Measurements from ENCODE around the gene ZNF76. TPM values are rescaled to one million over a fixed set of nuclear protein-coding genes. Genes with fewer than 3 reads are reported as not detected.

Gene ZNF76
- total and polyA plus RNA-seq, 2 of the 13 experiments (the other 11 are each of a cell fraction or from before 2014, with no cell fraction given): 13.2 to 26.4 TPM

DNA sequence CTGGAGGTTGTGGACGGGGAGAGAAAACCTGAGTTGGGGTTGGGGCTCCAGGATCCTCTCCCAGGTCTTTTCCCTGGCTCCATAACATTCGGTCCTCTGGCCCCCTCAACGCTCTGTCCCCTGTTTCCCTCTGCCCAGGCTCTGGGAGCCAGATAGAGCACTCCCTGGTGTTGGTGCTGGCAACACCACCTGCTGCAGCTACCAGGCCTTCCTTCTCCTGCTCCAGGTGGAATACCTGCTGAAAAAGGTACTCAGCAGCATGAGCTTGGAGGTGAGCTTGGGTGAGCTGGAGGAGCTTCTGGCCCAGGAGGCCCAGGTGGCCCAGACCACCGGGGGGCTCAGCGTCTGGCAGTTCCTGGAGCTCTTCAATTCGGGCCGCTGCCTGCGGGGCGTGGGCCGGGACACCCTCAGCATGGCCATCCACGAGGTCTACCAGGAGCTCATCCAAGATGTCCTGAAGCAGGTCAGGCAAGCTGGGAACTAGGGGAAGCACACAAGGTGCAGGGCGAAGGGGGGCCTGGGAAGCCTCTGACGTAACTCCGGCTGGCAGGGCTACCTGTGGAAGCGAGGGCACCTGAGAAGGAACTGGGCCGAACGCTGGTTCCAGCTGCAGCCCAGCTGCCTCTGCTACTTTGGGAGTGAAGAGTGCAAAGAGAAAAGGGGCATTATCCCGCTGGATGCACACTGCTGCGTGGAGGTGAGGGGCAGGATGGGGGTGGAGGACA, 52.7 kb downstream of the ZNF76 start (continued):
- TF ChIP-seq, protein P1, sequence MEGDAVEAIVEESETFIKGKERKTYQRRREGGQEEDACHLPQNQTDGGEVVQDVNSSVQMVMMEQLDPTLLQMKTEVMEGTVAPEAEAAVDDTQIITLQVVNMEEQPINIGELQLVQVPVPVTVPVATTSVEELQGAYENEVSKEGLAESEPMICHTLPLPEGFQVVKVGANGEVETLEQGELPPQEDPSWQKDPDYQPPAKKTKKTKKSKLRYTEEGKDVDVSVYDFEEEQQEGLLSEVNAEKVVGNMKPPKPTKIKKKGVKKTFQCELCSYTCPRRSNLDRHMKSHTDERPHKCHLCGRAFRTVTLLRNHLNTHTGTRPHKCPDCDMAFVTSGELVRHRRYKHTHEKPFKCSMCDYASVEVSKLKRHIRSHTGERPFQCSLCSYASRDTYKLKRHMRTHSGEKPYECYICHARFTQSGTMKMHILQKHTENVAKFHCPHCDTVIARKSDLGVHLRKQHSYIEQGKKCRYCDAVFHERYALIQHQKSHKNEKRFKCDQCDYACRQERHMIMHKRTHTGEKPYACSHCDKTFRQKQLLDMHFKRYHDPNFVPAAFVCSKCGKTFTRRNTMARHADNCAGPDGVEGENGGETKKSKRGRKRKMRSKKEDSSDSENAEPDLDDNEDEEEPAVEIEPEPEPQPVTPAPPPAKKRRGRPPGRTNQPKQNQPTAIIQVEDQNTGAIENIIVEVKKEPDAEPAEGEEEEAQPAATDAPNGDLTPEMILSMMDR (CRISPR knock-in tag; IDR thresholded peaks at IDR 0.05): no peak
- TF ChIP-seq PCBP1 (IDR thresholded peaks at IDR 0.05; ENCODE audit: borderline replicate concordance, low read depth, low read length) (no peak), NFE2L1 (CRISPR knock-in tag; IDR thresholded peaks at IDR 0.05; ENCODE audit: borderline replicate concordance) (no peak), SOX6 (IDR thresholded peaks at IDR 0.05) (no peak), SOX6 (CRISPR knock-in tag; IDR thresholded peaks at IDR 0.05) (no peak), EZH2 (conservative IDR thresholded peaks at IDR 0.05; ENCODE audit: low read depth, low read length) (no peak)
- TF ChIP-seq, protein P2, sequence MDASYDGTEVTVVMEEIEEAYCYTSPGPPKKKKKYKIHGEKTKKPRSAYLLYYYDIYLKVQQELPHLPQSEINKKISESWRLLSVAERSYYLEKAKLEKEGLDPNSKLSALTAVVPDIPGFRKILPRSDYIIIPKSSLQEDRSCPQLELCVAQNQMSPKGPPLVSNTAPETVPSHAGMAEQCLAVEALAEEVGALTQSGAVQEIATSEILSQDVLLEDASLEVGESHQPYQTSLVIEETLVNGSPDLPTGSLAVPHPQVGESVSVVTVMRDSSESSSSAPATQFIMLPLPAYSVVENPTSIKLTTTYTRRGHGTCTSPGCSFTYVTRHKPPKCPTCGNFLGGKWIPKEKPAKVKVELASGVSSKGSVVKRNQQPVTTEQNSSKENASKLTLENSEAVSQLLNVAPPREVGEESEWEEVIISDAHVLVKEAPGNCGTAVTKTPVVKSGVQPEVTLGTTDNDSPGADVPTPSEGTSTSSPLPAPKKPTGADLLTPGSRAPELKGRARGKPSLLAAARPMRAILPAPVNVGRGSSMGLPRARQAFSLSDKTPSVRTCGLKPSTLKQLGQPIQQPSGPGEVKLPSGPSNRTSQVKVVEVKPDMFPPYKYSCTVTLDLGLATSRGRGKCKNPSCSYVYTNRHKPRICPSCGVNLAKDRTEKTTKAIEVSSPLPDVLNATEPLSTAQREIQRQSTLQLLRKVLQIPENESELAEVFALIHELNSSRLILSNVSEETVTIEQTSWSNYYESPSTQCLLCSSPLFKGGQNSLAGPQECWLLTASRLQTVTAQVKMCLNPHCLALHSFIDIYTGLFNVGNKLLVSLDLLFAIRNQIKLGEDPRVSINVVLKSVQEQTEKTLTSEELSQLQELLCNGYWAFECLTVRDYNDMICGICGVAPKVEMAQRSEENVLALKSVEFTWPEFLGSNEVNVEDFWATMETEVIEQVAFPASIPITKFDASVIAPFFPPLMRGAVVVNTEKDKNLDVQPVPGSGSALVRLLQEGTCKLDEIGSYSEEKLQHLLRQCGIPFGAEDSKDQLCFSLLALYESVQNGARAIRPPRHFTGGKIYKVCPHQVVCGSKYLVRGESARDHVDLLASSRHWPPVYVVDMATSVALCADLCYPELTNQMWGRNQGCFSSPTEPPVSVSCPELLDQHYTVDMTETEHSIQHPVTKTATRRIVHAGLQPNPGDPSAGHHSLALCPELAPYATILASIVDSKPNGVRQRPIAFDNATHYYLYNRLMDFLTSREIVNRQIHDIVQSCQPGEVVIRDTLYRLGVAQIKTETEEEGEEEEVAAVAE (CRISPR knock-in tag; IDR thresholded peaks at IDR 0.05; ENCODE audit: borderline replicate concordance): no peak
- TF ChIP-seq, protein P3, sequence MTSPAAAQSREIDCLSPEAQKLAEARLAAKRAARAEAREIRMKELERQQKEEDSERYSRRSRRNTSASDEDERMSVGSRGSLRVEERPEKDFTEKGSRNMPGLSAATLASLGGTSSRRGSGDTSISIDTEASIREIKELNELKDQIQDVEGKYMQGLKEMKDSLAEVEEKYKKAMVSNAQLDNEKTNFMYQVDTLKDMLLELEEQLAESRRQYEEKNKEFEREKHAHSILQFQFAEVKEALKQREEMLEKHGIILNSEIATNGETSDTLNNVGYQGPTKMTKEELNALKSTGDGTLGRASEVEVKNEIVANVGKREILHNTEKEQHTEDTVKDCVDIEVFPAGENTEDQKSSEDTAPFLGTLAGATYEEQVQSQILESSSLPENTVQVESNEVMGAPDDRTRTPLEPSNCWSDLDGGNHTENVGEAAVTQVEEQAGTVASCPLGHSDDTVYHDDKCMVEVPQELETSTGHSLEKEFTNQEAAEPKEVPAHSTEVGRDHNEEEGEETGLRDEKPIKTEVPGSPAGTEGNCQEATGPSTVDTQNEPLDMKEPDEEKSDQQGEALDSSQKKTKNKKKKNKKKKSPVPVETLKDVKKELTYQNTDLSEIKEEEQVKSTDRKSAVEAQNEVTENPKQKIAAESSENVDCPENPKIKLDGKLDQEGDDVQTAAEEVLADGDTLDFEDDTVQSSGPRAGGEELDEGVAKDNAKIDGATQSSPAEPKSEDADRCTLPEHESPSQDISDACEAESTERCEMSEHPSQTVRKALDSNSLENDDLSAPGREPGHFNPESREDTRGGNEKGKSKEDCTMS (CRISPR knock-in tag; conservative IDR thresholded peaks at IDR 0.05): no peak
